OCI-LY3 (cell line): ENCODE results near the gene ZBTB32.

Source experiments
- EZH2phosphoT487 ChIP-seq: fragments of 200-600 bp; shearing (Covaris generic); IDR thresholded peaks from 2 replicates; pipeline ENCODE4 v1.6.1; 2018; ENCODE audit warnings: antibody characterized with exemption, mixed run types, low read depth
- TF ChIP-seq, protein P1 (sequence below): fragments of 200-600, 300-600 bp; sonication (generic); IDR thresholded peaks from 2 replicates; pipeline ENCODE4 v1.5.1; 2014; ENCODE audit warnings: antibody characterized with exemption, low read length, low read depth

DNA sequence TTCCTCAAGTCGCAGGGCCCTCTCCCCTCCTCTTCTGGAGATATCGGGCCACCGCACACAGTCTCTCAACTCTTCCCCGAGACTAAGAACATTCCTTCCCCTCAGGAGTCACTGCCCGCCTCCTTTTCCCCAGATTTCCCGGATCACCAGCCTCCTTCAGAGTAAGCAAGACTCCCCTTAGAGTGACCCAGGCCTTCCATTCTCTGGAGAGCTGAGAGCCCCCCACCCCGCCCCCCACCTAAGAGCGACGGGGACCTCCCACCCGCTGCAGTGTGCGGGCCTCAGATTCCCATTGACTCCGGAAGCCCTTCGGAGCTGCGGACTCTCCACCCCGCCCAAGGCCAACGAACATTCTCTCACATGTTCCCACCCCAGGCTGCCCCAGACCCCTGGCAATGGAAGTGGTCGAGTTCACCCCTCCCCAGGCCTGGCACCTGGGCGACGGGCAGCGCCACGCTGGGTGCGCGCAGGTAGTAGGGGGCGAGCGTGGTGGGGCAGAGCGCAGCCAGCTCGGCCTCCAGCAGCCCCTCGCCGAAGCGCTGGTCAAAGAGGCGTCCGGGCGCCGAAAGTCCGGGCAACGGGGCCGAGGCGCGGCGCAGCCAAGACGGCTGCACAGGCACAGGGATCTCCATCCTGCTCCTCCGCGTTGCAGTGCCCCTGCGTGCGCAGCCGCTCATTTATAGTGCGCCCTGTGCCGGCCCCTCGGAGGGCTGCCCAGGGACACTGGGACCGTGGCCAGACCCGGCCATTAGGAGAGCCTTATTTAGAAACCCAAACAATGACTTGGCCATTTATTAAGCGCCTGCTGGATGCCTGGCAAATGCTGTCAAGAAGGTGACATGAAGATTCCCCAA, 52.2 kb downstream of the ZBTB32 start, which contains the start of gene HSPB6:
- TF ChIP-seq, protein P1, sequence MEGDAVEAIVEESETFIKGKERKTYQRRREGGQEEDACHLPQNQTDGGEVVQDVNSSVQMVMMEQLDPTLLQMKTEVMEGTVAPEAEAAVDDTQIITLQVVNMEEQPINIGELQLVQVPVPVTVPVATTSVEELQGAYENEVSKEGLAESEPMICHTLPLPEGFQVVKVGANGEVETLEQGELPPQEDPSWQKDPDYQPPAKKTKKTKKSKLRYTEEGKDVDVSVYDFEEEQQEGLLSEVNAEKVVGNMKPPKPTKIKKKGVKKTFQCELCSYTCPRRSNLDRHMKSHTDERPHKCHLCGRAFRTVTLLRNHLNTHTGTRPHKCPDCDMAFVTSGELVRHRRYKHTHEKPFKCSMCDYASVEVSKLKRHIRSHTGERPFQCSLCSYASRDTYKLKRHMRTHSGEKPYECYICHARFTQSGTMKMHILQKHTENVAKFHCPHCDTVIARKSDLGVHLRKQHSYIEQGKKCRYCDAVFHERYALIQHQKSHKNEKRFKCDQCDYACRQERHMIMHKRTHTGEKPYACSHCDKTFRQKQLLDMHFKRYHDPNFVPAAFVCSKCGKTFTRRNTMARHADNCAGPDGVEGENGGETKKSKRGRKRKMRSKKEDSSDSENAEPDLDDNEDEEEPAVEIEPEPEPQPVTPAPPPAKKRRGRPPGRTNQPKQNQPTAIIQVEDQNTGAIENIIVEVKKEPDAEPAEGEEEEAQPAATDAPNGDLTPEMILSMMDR, result no peak
- no peak for TF ChIP-seq EZH2phosphoT487
